ENCODE measurements around the gene KATNAL1.
"Not testable (repeated sequence)": the region's sequence is repeated elsewhere in the genome, so short reads cannot be mapped to it uniquely, and the experiment has no call there.

KATNAL1 gene

GRCh38 chr13:30295116-30295515 is 12.2 kb downstream of the KATNAL1 start:
- 95% methylated on average over 2 of the region's 2 CpGs; no CpG with 5 or more reads in 1 of the 2 experiments for WGBS, 2 experiments (ENCODE audit: insufficient coverage in 2 of 2)

GRCh38 chr13:30294004-30294403 is 13.3 kb downstream of the KATNAL1 start:
- peaks cover 6% of the 10 kb centered on the region for H3K36me3 ChIP-seq (ENCODE audit: control insufficient read depth, insufficient read depth, low read length)
- no peaks in the 10 kb centered on the region for H3K4me1 ChIP-seq (ENCODE audit: control insufficient read depth, insufficient read depth, low read length, poor library complexity, severe bottlenecking)
- H3K4me3 ChIP-seq (ENCODE audit: extremely low read depth, insufficient read depth, low read length, poor library complexity, severe bottlenecking): no peak overlapping the region
- no peak overlapping the region for H3K27ac ChIP-seq (ENCODE audit: low read depth, low read length, severe bottlenecking)
- WGBS, 2 experiments (ENCODE audit: insufficient coverage in 2 of 2): 100% methylated on average over 1 of the region's 3 CpGs; no CpG with 5 or more reads in 1 of the 2 experiments
- H3K9me3 ChIP-seq (ENCODE audit: control insufficient read depth, low read length): no peaks in the 10 kb centered on the region

More at GRCh38 chr13:30295116-30295515, 12.2 kb downstream of the KATNAL1 start:
- Histone ChIP-seq H3K9me3 (ENCODE audit: control insufficient read depth, low read length) (no peaks in the 10 kb centered on the region), H3K36me3 (ENCODE audit: control insufficient read depth, insufficient read depth, low read length) (peaks cover 6% of the 10 kb centered on the region), H3K4me1 (ENCODE audit: control insufficient read depth, insufficient read depth, low read length, poor library complexity, severe bottlenecking) (no peaks in the 10 kb centered on the region), H3K4me3 (ENCODE audit: extremely low read depth, insufficient read depth, low read length, poor library complexity, severe bottlenecking) (no peak overlapping the region), H3K27ac (ENCODE audit: low read depth, low read length, severe bottlenecking) (no peak overlapping the region)

GRCh38 chr13:30292325-30292724 is 15.0 kb downstream of the KATNAL1 start:
- H3K9me3 ChIP-seq (ENCODE audit: control insufficient read depth, low read length): no peaks in the 10 kb centered on the region
- H3K4me3 ChIP-seq (ENCODE audit: extremely low read depth, insufficient read depth, low read length, poor library complexity, severe bottlenecking): no peak overlapping the region
- H3K36me3 ChIP-seq (ENCODE audit: control insufficient read depth, insufficient read depth, low read length): peaks cover 6% of the 10 kb centered on the region
- no peak overlapping the region for H3K27ac ChIP-seq (ENCODE audit: low read depth, low read length, severe bottlenecking)
- no peaks in the 10 kb centered on the region for H3K4me1 ChIP-seq (ENCODE audit: control insufficient read depth, insufficient read depth, low read length, poor library complexity, severe bottlenecking)

GRCh38 chr13:30290812-30291436 is 16.4 kb downstream of the KATNAL1 start:
- Histone ChIP-seq H3K27ac (ENCODE audit: low read depth, low read length, severe bottlenecking) (no peak overlapping the region), H3K9me3 (ENCODE audit: control insufficient read depth, low read length) (no peaks in the 10 kb centered on the region), H3K4me1 (ENCODE audit: control insufficient read depth, insufficient read depth, low read length, poor library complexity, severe bottlenecking) (no peaks in the 10 kb centered on the region), H3K36me3 (ENCODE audit: control insufficient read depth, insufficient read depth, low read length) (peaks cover 6% of the 10 kb centered on the region), H3K4me3 (ENCODE audit: extremely low read depth, insufficient read depth, low read length, poor library complexity, severe bottlenecking) (no peak overlapping the region)
- no CpG with 5 or more reads among the region's 4 CpGs for WGBS, 2 experiments (ENCODE audit: insufficient coverage in 2 of 2)

- Histone ChIP-seq H3K36me3 (ENCODE audit: control insufficient read depth, insufficient read depth, low read length) (no peaks in the 10 kb centered on the region), H3K4me1 (ENCODE audit: control insufficient read depth, insufficient read depth, low read length, poor library complexity, severe bottlenecking) (no peaks in the 10 kb centered on the region), H3K4me3 (ENCODE audit: extremely low read depth, insufficient read depth, low read length, poor library complexity, severe bottlenecking) (no peak overlapping the region)
Measured at GRCh38 chr13:30289533-30289932, 17.8 kb downstream of the KATNAL1 start.

GRCh38 chr13:30286059-30286458 is 21.3 kb downstream of the KATNAL1 start:
- WGBS, 2 experiments (ENCODE audit: insufficient coverage in 2 of 2): 75 to 79% methylated on average over 1 to 2 of the region's 2 CpGs
- not testable (repeated sequence) for H3K27ac ChIP-seq (ENCODE audit: low read depth, low read length, severe bottlenecking); H3K9me3 ChIP-seq (ENCODE audit: control insufficient read depth, low read length); H3K36me3 ChIP-seq (ENCODE audit: control insufficient read depth, insufficient read depth, low read length); H3K4me1 ChIP-seq (ENCODE audit: control insufficient read depth, insufficient read depth, low read length, poor library complexity, severe bottlenecking); H3K4me3 ChIP-seq (ENCODE audit: extremely low read depth, insufficient read depth, low read length, poor library complexity, severe bottlenecking)

More at GRCh38 chr13:30289533-30289932, 17.8 kb downstream of the KATNAL1 start:
- Histone ChIP-seq H3K9me3 (ENCODE audit: control insufficient read depth, low read length) (peaks cover 5% of the 10 kb centered on the region), H3K27ac (ENCODE audit: low read depth, low read length, severe bottlenecking) (no peak overlapping the region)

- no peak overlapping the region for H3K27ac ChIP-seq (ENCODE audit: low read depth, low read length, severe bottlenecking)
- no CpG with 5 or more reads among the region's 1 CpG for WGBS, 2 experiments (ENCODE audit: insufficient coverage in 2 of 2)
- no peaks in the 10 kb centered on the region for H3K4me1 ChIP-seq (ENCODE audit: control insufficient read depth, insufficient read depth, low read length, poor library complexity, severe bottlenecking)
- H3K36me3 ChIP-seq (ENCODE audit: control insufficient read depth, insufficient read depth, low read length): peaks cover 29% of the 10 kb centered on the region
- peaks cover 6% of the 10 kb centered on the region for H3K9me3 ChIP-seq (ENCODE audit: control insufficient read depth, low read length)
- H3K4me3 ChIP-seq (ENCODE audit: extremely low read depth, insufficient read depth, low read length, poor library complexity, severe bottlenecking): no peak overlapping the region
Measured at GRCh38 chr13:30276178-30276577, 31.2 kb downstream of the KATNAL1 start.

- Histone ChIP-seq H3K9me3 (ENCODE audit: control insufficient read depth, low read length) (peaks cover 6% of the 10 kb centered on the region), H3K36me3 (ENCODE audit: control insufficient read depth, insufficient read depth, low read length) (peaks cover 23% of the 10 kb centered on the region), H3K4me1 (ENCODE audit: control insufficient read depth, insufficient read depth, low read length, poor library complexity, severe bottlenecking) (no peaks in the 10 kb centered on the region), H3K4me3 (ENCODE audit: extremely low read depth, insufficient read depth, low read length, poor library complexity, severe bottlenecking) (no peak overlapping the region), H3K27ac (ENCODE audit: low read depth, low read length, severe bottlenecking) (no peak overlapping the region)
Measured at GRCh38 chr13:30274083-30274482, 33.3 kb downstream of the KATNAL1 start.

GRCh38 chr13:30270035-30270434 is 37.3 kb downstream of the KATNAL1 start:
- WGBS, 2 experiments (ENCODE audit: insufficient coverage in 2 of 2): 100% methylated on average over 1 of the region's 31 CpGs; no CpG with 5 or more reads in 1 of the 2 experiments
- H3K9me3 ChIP-seq (ENCODE audit: control insufficient read depth, low read length); H3K27ac ChIP-seq (ENCODE audit: low read depth, low read length, severe bottlenecking); H3K4me1 ChIP-seq (ENCODE audit: control insufficient read depth, insufficient read depth, low read length, poor library complexity, severe bottlenecking); H3K4me3 ChIP-seq (ENCODE audit: extremely low read depth, insufficient read depth, low read length, poor library complexity, severe bottlenecking): not testable (repeated sequence)
- peaks cover 13% of the 10 kb centered on the region for H3K36me3 ChIP-seq (ENCODE audit: control insufficient read depth, insufficient read depth, low read length)

- no peaks in the 10 kb centered on the region for H3K9me3 ChIP-seq (ENCODE audit: control insufficient read depth, low read length)
- no peak overlapping the region for H3K27ac ChIP-seq (ENCODE audit: low read depth, low read length, severe bottlenecking)
- H3K36me3 ChIP-seq (ENCODE audit: control insufficient read depth, insufficient read depth, low read length): peaks cover 8% of the 10 kb centered on the region
- WGBS, 2 experiments (ENCODE audit: insufficient coverage in 2 of 2): 80% methylated on average over 1 of the region's 1 CpG; no CpG with 5 or more reads in 1 of the 2 experiments
- no peaks in the 10 kb centered on the region for H3K4me1 ChIP-seq (ENCODE audit: control insufficient read depth, insufficient read depth, low read length, poor library complexity, severe bottlenecking)
- no peak overlapping the region for H3K4me3 ChIP-seq (ENCODE audit: extremely low read depth, insufficient read depth, low read length, poor library complexity, severe bottlenecking)
Measured at GRCh38 chr13:30268673-30269072, 38.7 kb downstream of the KATNAL1 start.

- 91 to 100% methylated on average over 1 of the region's 2 CpGs for WGBS, 2 experiments (ENCODE audit: insufficient coverage in 2 of 2)
- Histone ChIP-seq H3K4me1 (ENCODE audit: control insufficient read depth, insufficient read depth, low read length, poor library complexity, severe bottlenecking) (no peaks in the 10 kb centered on the region), H3K9me3 (ENCODE audit: control insufficient read depth, low read length) (no peaks in the 10 kb centered on the region), H3K36me3 (ENCODE audit: control insufficient read depth, insufficient read depth, low read length) (peaks cover 8% of the 10 kb centered on the region), H3K4me3 (ENCODE audit: extremely low read depth, insufficient read depth, low read length, poor library complexity, severe bottlenecking) (no peak overlapping the region), H3K27ac (ENCODE audit: low read depth, low read length, severe bottlenecking) (no peak overlapping the region)
Measured at GRCh38 chr13:30266756-30267155, 40.6 kb downstream of the KATNAL1 start.
